Subcutaneous abdominal adipose tissue (tissue), 5 donors: ENCODE data around the gene NAPB.

Experiments
- H3K27ac ChIP-seq: one replicate; pipeline ENCODE4 v1.7.0; 2013; ENCODE audit warnings: low read depth, mild to moderate bottlenecking, inconsistent platforms, low read length, moderate library complexity
- H3K27me3 ChIP-seq, 5 donors: one replicate each; pipeline ENCODE4 v1.7.0; 2013; ENCODE audit warnings: low read length in 5 of 5, inconsistent platforms in 1 of 5; ENCODE audit not compliant: control insufficient read depth in 5 of 5, insufficient read depth in 4 of 5
- H3K36me3 ChIP-seq, 5 donors: one replicate each; pipeline ENCODE4 v1.7.0; 2013; ENCODE audit warnings: low read length in 5 of 5; ENCODE audit not compliant: control insufficient read depth in 5 of 5, insufficient read depth in 5 of 5
- H3K4me1 ChIP-seq, 5 donors: one replicate each; pipeline ENCODE4 v1.7.0; 2013; ENCODE audit warnings: low read length in 5 of 5, mild to moderate bottlenecking in 3 of 5, moderate library complexity in 1 of 5; ENCODE audit not compliant: control insufficient read depth in 5 of 5, insufficient read depth in 5 of 5
- H3K4me3 ChIP-seq, 5 donors: one replicate each; pipeline ENCODE4 v1.7.0; 2013; ENCODE audit warnings: low read length in 5 of 5, low read depth in 1 of 5
- H3K9ac ChIP-seq, 5 donors: one replicate each; pipeline ENCODE4 v1.7.0; 2013; ENCODE audit warnings: low read length in 5 of 5, mild to moderate bottlenecking in 4 of 5, moderate library complexity in 3 of 5
- H3K9me3 ChIP-seq, 5 donors: one replicate each; pipeline ENCODE4 v1.7.0; 2013; ENCODE audit warnings: low read length in 5 of 5; ENCODE audit not compliant: control insufficient read depth in 5 of 5
- donor health status: healthy.
- donor health status: healthy.
- donor health status: healthy.
- donor health status: healthy.
- donor health status: healthy.

Gene NAPB

DNA sequence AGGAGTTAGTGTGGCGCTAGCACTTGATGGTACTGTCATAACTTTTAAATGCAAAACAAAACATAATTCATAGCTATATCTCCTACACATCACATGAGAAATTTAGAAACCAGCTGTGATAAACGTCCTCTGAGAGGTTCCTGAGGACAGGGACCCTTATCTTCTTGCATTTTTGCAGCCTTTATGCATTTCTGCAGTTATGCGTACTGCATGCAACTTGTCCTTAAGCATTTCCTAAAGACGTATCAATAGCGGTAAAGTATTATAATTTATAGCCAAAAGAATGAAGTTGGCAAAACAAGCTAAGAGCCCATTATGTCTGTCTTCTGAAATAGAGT, 1.7 kb downstream of the NAPB start:
- Histone ChIP-seq H3K36me3 (no peaks in the 10 kb centered on the region), H3K4me3 (peak overlapping the region; percentile 72 to 98 (median 95)), H3K27ac (peak overlapping the region; percentile 90), H3K9me3 (no peaks in the 10 kb centered on the region), H3K4me1 (peaks cover 2 to 21% (median 19%) of the 10 kb centered on the region in 5 donors), H3K9ac (peak overlapping the region; percentile 39 to 99 (median 96)), H3K27me3 (no peaks in the 10 kb centered on the region)

DNA sequence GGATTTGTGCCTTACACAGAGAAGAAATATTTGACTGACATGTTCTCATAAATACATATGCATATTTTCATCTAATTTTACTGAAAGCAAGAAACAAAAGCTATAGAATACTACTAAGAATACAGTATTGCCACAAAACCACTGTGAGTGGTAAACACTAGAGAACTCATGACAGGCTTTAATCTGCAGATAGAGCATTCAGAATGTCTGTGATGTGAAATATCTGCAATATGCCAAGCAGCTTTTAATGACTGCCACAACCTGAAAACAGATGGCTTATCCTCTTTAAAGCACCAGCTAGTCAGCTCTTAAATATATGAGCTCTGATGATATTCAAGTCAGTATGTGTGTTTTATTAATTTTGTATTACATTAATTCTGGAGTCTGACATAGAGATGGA, 3.4 kb downstream of the NAPB start:
- H3K36me3 ChIP-seq, result no peaks in the 10 kb centered on the region
- H3K27ac ChIP-seq, result no peak overlapping the region
- no peaks in the 10 kb centered on the region for H3K9me3 ChIP-seq
- no peak overlapping the region for H3K9ac ChIP-seq
- no peaks in the 10 kb centered on the region for H3K27me3 ChIP-seq
- peaks cover 2 to 21% (median 19%) of the 10 kb centered on the region in 5 donors for H3K4me1 ChIP-seq
- H3K4me3 ChIP-seq, result no peak overlapping the region

DNA sequence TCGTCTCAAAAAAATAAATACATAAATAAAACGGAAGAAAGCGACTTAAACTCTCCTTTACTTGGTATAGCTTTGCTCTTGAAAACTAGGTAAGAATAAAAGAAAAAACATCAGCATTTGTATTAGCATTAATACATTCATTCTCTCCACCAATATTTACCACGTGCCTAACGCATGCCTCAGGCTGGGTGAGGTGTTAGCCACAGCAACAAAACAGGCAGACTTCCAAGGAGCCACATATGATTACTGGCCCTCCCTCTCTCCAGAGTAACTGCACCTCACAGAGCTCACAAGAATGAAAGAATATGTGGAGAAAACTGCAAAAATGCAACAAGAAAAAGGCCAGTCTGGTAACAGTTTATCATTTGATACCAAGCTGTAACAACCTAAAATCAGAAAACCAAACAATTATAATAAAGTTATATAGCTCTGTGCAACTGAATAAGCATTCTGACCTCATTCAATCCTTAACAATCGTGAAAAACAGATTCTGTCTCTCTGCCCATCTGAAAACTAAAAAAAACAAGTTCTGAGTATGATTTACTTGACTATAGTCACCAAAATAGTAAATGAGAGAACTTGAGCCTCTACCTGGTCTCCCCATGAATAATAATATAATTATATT, 5.2 kb downstream of the NAPB start:
- H3K4me1 ChIP-seq, result peaks cover 0 to 26% (median 25%) of the 10 kb centered on the region in 5 donors
- no peaks in the 10 kb centered on the region for H3K36me3 ChIP-seq
- H3K9me3 ChIP-seq, result no peaks in the 10 kb centered on the region
- no peaks in the 10 kb centered on the region for H3K27me3 ChIP-seq
- no peak overlapping the region for H3K9ac ChIP-seq
- H3K4me3 ChIP-seq, result no peak overlapping the region
- no peak overlapping the region for H3K27ac ChIP-seq

DNA sequence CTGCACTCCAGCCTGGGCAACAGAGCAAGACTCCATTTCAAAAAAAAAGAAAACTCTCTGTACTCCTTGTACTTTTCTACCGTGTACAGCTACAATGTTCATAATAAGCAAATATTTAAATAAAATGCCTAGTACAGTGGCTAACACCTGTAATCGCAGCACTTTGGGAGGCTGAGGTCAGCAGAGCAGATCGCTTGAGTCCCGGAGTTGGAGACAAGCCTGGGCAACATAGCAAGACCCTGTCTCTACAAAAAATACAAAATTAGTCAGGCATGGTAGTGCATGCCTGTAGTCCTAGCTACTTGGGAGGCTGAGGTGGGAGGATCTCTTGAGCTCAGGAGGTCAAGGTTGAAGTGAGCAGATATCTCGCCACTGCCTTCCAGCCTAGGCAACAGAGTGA, 5.7 kb downstream of the NAPB start:
- Histone ChIP-seq H3K36me3 (no peaks in the 10 kb centered on the region), H3K4me1 (peaks cover 0 to 30% (median 28%) of the 10 kb centered on the region in 5 donors), H3K4me3 (no peak overlapping the region), H3K9ac (no peak overlapping the region), H3K9me3 (no peaks in the 10 kb centered on the region), H3K27me3 (no peaks in the 10 kb centered on the region), H3K27ac (no peak overlapping the region)

DNA sequence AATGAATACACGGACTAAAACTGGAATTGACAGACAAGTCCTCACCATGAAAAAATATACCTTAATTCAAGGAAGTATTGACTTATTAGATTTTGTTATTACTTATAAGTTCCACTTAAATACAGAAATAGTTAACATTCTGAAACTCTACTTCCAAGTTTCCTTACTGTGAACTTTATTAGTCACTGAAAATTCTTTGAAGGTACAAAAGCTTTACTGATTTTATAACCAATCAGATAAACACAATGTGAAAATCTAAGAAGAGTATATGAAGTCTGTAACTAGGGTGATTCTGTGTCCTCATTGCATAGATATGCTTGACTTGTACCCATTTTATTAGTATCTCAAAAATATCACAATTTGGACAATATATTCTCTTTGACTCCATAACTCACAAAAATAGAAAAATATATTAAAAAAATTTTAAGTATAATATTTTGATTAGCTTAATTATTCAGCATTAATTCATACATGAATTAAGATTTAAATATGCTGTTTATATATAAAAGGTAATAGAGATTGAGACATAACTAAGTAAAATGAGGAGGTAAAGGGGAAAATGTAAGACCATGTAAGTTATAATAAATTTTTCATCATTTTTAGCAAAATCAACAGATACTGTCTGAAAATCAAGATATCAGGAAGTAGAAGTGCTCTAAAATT, 6.6 kb downstream of the NAPB start:
- H3K27ac ChIP-seq, result no peak overlapping the region
- peaks cover 0 to 27% (median 24%) of the 10 kb centered on the region in 5 donors for H3K4me1 ChIP-seq

DNA sequence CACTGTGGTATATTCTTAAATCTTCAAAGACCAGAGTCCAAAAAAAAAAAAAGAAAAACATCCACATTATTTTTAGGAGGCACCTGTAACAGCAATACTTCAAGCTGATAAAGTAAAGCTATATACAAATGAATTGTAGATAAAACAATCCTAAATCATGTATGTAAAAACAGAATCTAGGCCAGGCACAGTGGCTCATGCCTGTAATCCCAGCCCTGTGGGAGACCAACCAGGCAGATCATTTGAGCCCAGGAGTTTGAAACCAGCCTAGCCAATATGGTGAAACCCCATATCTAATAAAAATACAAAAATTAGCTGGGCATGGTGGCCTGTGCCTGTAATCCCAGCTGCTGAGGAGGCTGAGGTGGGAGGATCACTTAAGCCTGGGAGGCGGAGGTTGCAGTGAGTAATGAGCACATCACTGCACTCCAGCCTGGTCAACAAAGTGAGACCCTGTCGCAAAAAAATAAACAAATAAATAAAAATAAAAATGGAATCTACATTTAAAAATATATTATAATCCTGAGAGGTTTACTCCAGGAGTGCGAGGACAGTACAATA, 7.3 kb downstream of the NAPB start:
- H3K4me1 ChIP-seq, result peaks cover 0 to 21% (median 17%) of the 10 kb centered on the region in 5 donors
- no peak overlapping the region for H3K4me3 ChIP-seq
- no peaks in the 10 kb centered on the region for H3K27me3 ChIP-seq
- no peaks in the 10 kb centered on the region for H3K9me3 ChIP-seq
- H3K36me3 ChIP-seq, result no peaks in the 10 kb centered on the region
- no peak overlapping the region for H3K27ac ChIP-seq
- no peak overlapping the region for H3K9ac ChIP-seq

More for the DNA sequence above, 6.6 kb downstream of the NAPB start:
- no peak overlapping the region for H3K9ac ChIP-seq
- H3K4me3 ChIP-seq, result no peak overlapping the region
- H3K36me3 ChIP-seq, result no peaks in the 10 kb centered on the region
- H3K9me3 ChIP-seq, result no peaks in the 10 kb centered on the region
- no peaks in the 10 kb centered on the region for H3K27me3 ChIP-seq

DNA sequence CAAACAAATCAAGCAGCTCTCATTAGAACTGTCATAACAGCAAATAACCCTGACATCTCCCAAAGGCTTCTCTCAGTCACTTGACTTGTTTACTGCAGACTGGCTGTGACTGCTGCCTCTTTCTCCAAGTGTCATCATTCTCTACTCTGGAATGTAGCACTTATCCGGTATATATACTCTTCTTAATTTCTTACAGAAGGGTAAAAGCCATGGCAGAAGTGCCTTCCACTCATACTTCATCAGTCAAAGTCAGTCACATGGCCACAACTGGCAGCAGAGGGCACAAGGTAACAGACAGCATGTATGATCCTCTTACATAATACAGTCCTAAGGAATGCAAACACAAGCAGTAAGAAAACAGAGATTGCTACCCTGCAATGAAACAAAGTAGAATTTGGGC, 9.3 kb downstream of the NAPB start:
- no peak overlapping the region for H3K27ac ChIP-seq
- no peaks in the 10 kb centered on the region for H3K36me3 ChIP-seq
- H3K9ac ChIP-seq, result no peak overlapping the region
- peaks cover 0 to 21% (median 16%) of the 10 kb centered on the region in 5 donors for H3K4me1 ChIP-seq
- H3K4me3 ChIP-seq, result peak overlapping the region in 1 of 5 donors; percentile 29
- H3K27me3 ChIP-seq, result no peaks in the 10 kb centered on the region
- no peaks in the 10 kb centered on the region for H3K9me3 ChIP-seq

DNA sequence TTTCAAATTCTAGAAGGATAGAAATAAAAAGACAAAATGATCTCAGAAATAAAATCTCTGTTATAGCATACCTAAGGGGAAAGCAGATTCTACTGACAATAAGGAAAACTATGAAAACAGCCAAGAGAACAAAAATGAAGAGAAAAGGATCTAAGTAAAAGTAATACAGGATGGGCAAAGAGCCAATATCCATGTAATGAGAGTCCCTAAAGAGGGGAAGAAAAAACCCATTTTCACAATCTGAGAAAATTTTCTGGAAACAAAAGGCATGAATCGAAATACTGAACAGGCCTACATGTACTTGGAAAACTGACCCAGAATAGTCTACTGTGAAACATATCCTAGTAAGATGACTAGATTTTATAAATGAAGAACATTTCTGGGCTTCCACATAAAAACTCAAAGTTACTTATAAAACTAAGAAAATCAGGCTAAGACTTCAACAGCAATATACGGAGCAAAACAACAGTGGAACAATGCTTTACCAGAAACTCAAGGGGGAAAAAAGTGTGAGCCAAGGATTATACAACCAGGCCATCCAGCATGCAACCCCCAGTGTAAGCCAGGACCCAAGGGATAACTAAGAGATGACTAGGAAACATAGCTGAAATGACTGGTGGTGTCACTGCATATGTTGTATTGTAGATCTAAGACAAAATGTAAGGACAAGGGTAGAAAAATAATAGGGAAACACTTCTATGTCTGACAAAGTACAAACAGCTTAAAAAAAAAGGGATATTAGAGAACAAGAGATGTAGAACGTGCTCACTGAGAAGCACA, 10.2 kb downstream of the NAPB start:
- Histone ChIP-seq H3K4me3 (no peak overlapping the region), H3K27me3 (no peaks in the 10 kb centered on the region), H3K9ac (no peak overlapping the region), H3K27ac (no peak overlapping the region), H3K36me3 (no peaks in the 10 kb centered on the region), H3K4me1 (peaks cover 0 to 20% (median 16%) of the 10 kb centered on the region in 5 donors), H3K9me3 (no peaks in the 10 kb centered on the region)

DNA sequence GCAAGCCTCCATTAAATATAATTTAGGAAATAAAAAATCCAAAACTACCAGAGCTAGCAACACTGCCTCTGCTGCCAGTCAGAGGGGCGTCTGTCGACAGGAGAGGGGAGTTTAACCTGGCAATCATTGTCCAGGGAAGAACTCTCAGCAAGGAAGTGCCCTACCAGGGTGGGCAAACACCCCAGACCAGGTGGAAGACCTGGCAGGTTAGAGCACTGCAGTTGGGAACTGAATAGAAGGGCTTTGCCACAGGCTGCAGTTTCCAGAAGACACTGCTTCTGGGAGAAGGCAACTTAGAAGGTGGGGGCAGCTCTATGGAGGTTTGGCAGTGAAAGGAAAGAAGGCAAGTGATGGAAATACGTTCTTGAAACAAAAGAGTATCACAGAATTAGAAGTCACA, 11.5 kb downstream of the NAPB start:
- no peak overlapping the region for H3K27ac ChIP-seq
- H3K9ac ChIP-seq, result no peak overlapping the region
- H3K36me3 ChIP-seq, result no peaks in the 10 kb centered on the region
- peaks cover 0 to 19% (median 16%) of the 10 kb centered on the region in 5 donors for H3K4me1 ChIP-seq
- H3K27me3 ChIP-seq, result no peaks in the 10 kb centered on the region
- H3K4me3 ChIP-seq, result no peak overlapping the region
- no peaks in the 10 kb centered on the region for H3K9me3 ChIP-seq

DNA sequence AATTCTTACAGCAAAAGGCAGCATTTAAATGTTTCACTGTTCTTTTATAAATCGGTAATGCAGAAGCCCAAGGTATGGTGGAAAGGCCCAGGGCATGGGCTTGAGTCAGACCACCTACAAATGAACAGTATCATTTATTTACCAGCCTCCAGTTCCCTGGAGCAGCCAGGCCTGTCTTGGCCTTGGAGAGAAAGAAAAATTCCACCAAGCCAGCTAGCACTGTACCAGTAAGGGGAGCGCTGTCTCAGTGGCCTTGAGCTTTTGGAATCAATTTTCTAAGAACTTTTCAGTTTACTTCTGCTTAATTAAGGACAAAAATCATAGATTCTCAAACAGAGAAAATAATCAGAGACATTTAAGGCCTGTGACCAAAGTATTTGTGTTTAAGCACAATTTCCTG, 12.3 kb downstream of the NAPB start:
- H3K4me3 ChIP-seq, result no peak overlapping the region
- H3K36me3 ChIP-seq, result no peaks in the 10 kb centered on the region
- no peaks in the 10 kb centered on the region for H3K9me3 ChIP-seq
- H3K4me1 ChIP-seq, result peaks cover 0 to 19% (median 16%) of the 10 kb centered on the region in 5 donors
- H3K27ac ChIP-seq, result no peak overlapping the region
- no peak overlapping the region for H3K9ac ChIP-seq
- no peaks in the 10 kb centered on the region for H3K27me3 ChIP-seq
